ENCODE results near the gene RUNX2.

- TF ChIP-seq CTCF (IDR thresholded peaks at IDR 0.05 in 8 of 11, conservative IDR thresholded peaks at IDR 0.05 in 3 of 11) (no peak), POLR2AphosphoS5 (IDR thresholded peaks at IDR 0.05) (no peak)
Observed at GRCh38 chr6:45692021-45692420, 363.9 kb downstream of the RUNX2 start.

Data from spleen (tissue), 7 donors.